OCI-M2 (cell line): Measurements from ENCODE around the gene KRTAP3-3.
"Not testable (repeated sequence)": the region's sequence is repeated elsewhere in the genome, so short reads cannot be mapped to it uniquely, and the experiment has no call there.

Experiments used
- DNase-seq: peaks from one replicate; lab custom pipeline; 2025; ENCODE audit not compliant: unreplicated experiment; lab: John Stamatoyannopoulos, UW

The KRTAP3-3 gene

GRCh38 chr17:40993839-40994238, at the start of gene KRTAP3-3:
TSS of gene KRTAP3-3 (minus strand) at chr17:40994164. CDS start at chr17:40994097, 67 bp downstream.
- no peak for DNase-seq

GRCh38 chr17:41042953-41043352, 49.0 kb upstream of the KRTAP3-3 start:
- DNase-seq: no peak

GRCh38 chr17:41040783-41041571, 47.0 kb upstream of the KRTAP3-3 start, which contains the start of gene KRTAP1-1:
TSS of gene KRTAP1-1 (minus strand) at chr17:41041450. CDS start at chr17:41041397, 53 bp downstream.
- not testable (repeated sequence) for DNase-seq

GRCh38 chr17:41037853-41038350, 43.9 kb upstream of the KRTAP3-3 start:
- DNase-seq: no peak

- not testable (repeated sequence) for DNase-seq
Measured at GRCh38 chr17:41034346-41034935, 40.5 kb upstream of the KRTAP3-3 start, which contains the start of gene KRTAP1-3. TSS of gene KRTAP1-3 (minus strand) at chr17:41034874. CDS start at chr17:41034821, 53 bp downstream.

GRCh38 chr17:41029633-41030245, 35.8 kb upstream of the KRTAP3-3 start, which contains the start of gene KRTAP1-4:
TSS of gene KRTAP1-4 (minus strand) at chr17:41030195. CDS start at chr17:41030078, 117 bp downstream.
- no peak for DNase-seq

- no peak for DNase-seq
Measured at GRCh38 chr17:41026715-41027471, 32.9 kb upstream of the KRTAP3-3 start, which contains the start of gene KRTAP1-5. TSS of gene KRTAP1-5 (minus strand) at chr17:41027208. CDS start at chr17:41027155, 53 bp downstream.

GRCh38 chr17:41024697-41025096, 30.7 kb upstream of the KRTAP3-3 start:
- DNase-seq: no peak

- no peak for DNase-seq
Measured at GRCh38 chr17:41020336-41020735, 26.4 kb upstream of the KRTAP3-3 start.

GRCh38 chr17:41019415-41019814, 25.5 kb upstream of the KRTAP3-3 start:
- no peak for DNase-seq

GRCh38 chr17:41018541-41018940, 24.6 kb upstream of the KRTAP3-3 start:
- DNase-seq: no peak

GRCh38 chr17:41016578-41017215, 22.7 kb upstream of the KRTAP3-3 start:
- no peak for DNase-seq

GRCh38 chr17:41015454-41015853, 21.5 kb upstream of the KRTAP3-3 start:
- DNase-seq: no peak

- DNase-seq: no peak
Measured at GRCh38 chr17:41013606-41014005, 19.6 kb upstream of the KRTAP3-3 start.

- no peak for DNase-seq
Measured at GRCh38 chr17:41013181-41013580, 19.2 kb upstream of the KRTAP3-3 start.

GRCh38 chr17:41012326-41013120, 18.6 kb upstream of the KRTAP3-3 start:
- DNase-seq: no peak

GRCh38 chr17:41010441-41010840, 16.5 kb upstream of the KRTAP3-3 start:
- DNase-seq: no peak

- no peak for DNase-seq
Measured at GRCh38 chr17:41009936-41010335, 16.0 kb upstream of the KRTAP3-3 start.

GRCh38 chr17:41009301-41009760, 15.4 kb upstream of the KRTAP3-3 start:
- DNase-seq: no peak
